Measurements from ENCODE around the gene USP14.

Gene USP14

GRCh38 chr18:227374-227773 is 69.0 kb downstream of the USP14 start:
- no peaks in the 10 kb centered on the region for H3K4me1 ChIP-seq (ENCODE audit: control insufficient read depth, insufficient read depth, low read length)
- no peaks in the 10 kb centered on the region for H3K27me3 ChIP-seq (ENCODE audit: control insufficient read depth, insufficient read depth, low read length)
- H3K4me3 ChIP-seq (ENCODE audit: low read length), result no peak overlapping the region
- no peaks in the 10 kb centered on the region; the same call in 1 of the 2 replicates for H3K36me3 ChIP-seq (ENCODE audit: control insufficient read depth, insufficient read depth, low read length)
- WGBS (ENCODE audit: insufficient coverage, insufficient read length), result no CpG with 5 or more reads among the region's 6 CpGs
- H3K27ac ChIP-seq (ENCODE audit: low read length), result no peak overlapping the region
- no peaks in the 10 kb centered on the region for H3K9me3 ChIP-seq (ENCODE audit: control insufficient read depth, insufficient read depth, low read length)
- no peak for DNase-seq (ENCODE audit: low read depth, low spot score)

GRCh38 chr18:227902-228301 is 69.5 kb downstream of the USP14 start:
- no CpG with 5 or more reads among the region's 4 CpGs for WGBS (ENCODE audit: insufficient coverage, insufficient read length)
- H3K9me3 ChIP-seq (ENCODE audit: control insufficient read depth, insufficient read depth, low read length), result no peaks in the 10 kb centered on the region
- H3K4me3 ChIP-seq (ENCODE audit: low read length), result no peak overlapping the region
- H3K27me3 ChIP-seq (ENCODE audit: control insufficient read depth, insufficient read depth, low read length), result no peaks in the 10 kb centered on the region
- H3K4me1 ChIP-seq (ENCODE audit: control insufficient read depth, insufficient read depth, low read length), result no peaks in the 10 kb centered on the region
- DNase-seq (ENCODE audit: low read depth, low spot score), result no peak
- no peak overlapping the region for H3K27ac ChIP-seq (ENCODE audit: low read length)
- no peaks in the 10 kb centered on the region; the same call in 1 of the 2 replicates for H3K36me3 ChIP-seq (ENCODE audit: control insufficient read depth, insufficient read depth, low read length)

GRCh38 chr18:228586-228985 is 70.2 kb downstream of the USP14 start:
- Histone ChIP-seq H3K9me3 (ENCODE audit: control insufficient read depth, insufficient read depth, low read length) (no peaks in the 10 kb centered on the region), H3K36me3 (ENCODE audit: control insufficient read depth, insufficient read depth, low read length) (no peaks in the 10 kb centered on the region), H3K27ac (ENCODE audit: low read length) (no peak overlapping the region), H3K4me1 (ENCODE audit: control insufficient read depth, insufficient read depth, low read length) (no peaks in the 10 kb centered on the region), H3K4me3 (ENCODE audit: low read length) (no peak overlapping the region), H3K27me3 (ENCODE audit: control insufficient read depth, insufficient read depth, low read length) (no peaks in the 10 kb centered on the region)
- DNase-seq (ENCODE audit: low read depth, low spot score), result no peak
- WGBS (ENCODE audit: insufficient coverage, insufficient read length), result no CpG with 5 or more reads among the region's 1 CpG

- no CpG with 5 or more reads among the region's 1 CpG for WGBS (ENCODE audit: insufficient coverage, insufficient read length)
- no peaks in the 10 kb centered on the region for H3K9me3 ChIP-seq (ENCODE audit: control insufficient read depth, insufficient read depth, low read length)
- no peak for DNase-seq (ENCODE audit: low read depth, low spot score)
- no peaks in the 10 kb centered on the region for H3K36me3 ChIP-seq (ENCODE audit: control insufficient read depth, insufficient read depth, low read length)
- no peak overlapping the region for H3K4me3 ChIP-seq (ENCODE audit: low read length)
- H3K27me3 ChIP-seq (ENCODE audit: control insufficient read depth, insufficient read depth, low read length), result no peaks in the 10 kb centered on the region
- H3K4me1 ChIP-seq (ENCODE audit: control insufficient read depth, insufficient read depth, low read length), result no peaks in the 10 kb centered on the region
- H3K27ac ChIP-seq (ENCODE audit: low read length), result no peak overlapping the region
Measured at GRCh38 chr18:231563-231962, 73.2 kb downstream of the USP14 start.

- H3K27me3 ChIP-seq (ENCODE audit: control insufficient read depth, insufficient read depth, low read length), result no peaks in the 10 kb centered on the region
- no peak overlapping the region for H3K27ac ChIP-seq (ENCODE audit: low read length)
- H3K4me3 ChIP-seq (ENCODE audit: low read length), result no peak overlapping the region
- H3K4me1 ChIP-seq (ENCODE audit: control insufficient read depth, insufficient read depth, low read length), result no peaks in the 10 kb centered on the region
- H3K36me3 ChIP-seq (ENCODE audit: control insufficient read depth, insufficient read depth, low read length), result no peaks in the 10 kb centered on the region; the same call in 1 of the 2 replicates
- H3K9me3 ChIP-seq (ENCODE audit: control insufficient read depth, insufficient read depth, low read length), result no peaks in the 10 kb centered on the region
- DNase-seq (ENCODE audit: low read depth, low spot score), result no peak
- WGBS (ENCODE audit: insufficient coverage, insufficient read length), result no CpG with 5 or more reads among the region's 1 CpG
Measured at GRCh38 chr18:240175-240574, 81.8 kb downstream of the USP14 start.

GRCh38 chr18:245282-245847 is 87.0 kb downstream of the USP14 start:
- no peak for DNase-seq (ENCODE audit: low read depth, low spot score)
- Histone ChIP-seq H3K27ac (ENCODE audit: low read length) (no peak overlapping the region), H3K4me3 (ENCODE audit: low read length) (no peak overlapping the region), H3K9me3 (ENCODE audit: control insufficient read depth, insufficient read depth, low read length) (no peaks in the 10 kb centered on the region), H3K36me3 (ENCODE audit: control insufficient read depth, insufficient read depth, low read length) (no peaks in the 10 kb centered on the region; the same call in 1 of the 2 replicates), H3K27me3 (ENCODE audit: control insufficient read depth, insufficient read depth, low read length) (no peaks in the 10 kb centered on the region), H3K4me1 (ENCODE audit: control insufficient read depth, insufficient read depth, low read length) (no peaks in the 10 kb centered on the region)
- WGBS (ENCODE audit: insufficient coverage, insufficient read length), result no CpG with 5 or more reads among the region's 2 CpGs

GRCh38 chr18:248053-248452 is 89.7 kb downstream of the USP14 start:
- Histone ChIP-seq H3K4me1 (ENCODE audit: control insufficient read depth, insufficient read depth, low read length) (no peaks in the 10 kb centered on the region), H3K27me3 (ENCODE audit: control insufficient read depth, insufficient read depth, low read length) (no peaks in the 10 kb centered on the region), H3K36me3 (ENCODE audit: control insufficient read depth, insufficient read depth, low read length) (peaks cover 6% of the 10 kb centered on the region; the same call in 1 of the 2 replicates), H3K27ac (ENCODE audit: low read length) (no peak overlapping the region), H3K4me3 (ENCODE audit: low read length) (no peak overlapping the region), H3K9me3 (ENCODE audit: control insufficient read depth, insufficient read depth, low read length) (no peaks in the 10 kb centered on the region)
- WGBS (ENCODE audit: insufficient coverage, insufficient read length), result no CpG with 5 or more reads among the region's 4 CpGs
- no peak for DNase-seq (ENCODE audit: low read depth, low spot score)

- no peaks in the 10 kb centered on the region for H3K9me3 ChIP-seq (ENCODE audit: control insufficient read depth, insufficient read depth, low read length)
- no peaks in the 10 kb centered on the region for H3K4me1 ChIP-seq (ENCODE audit: control insufficient read depth, insufficient read depth, low read length)
- no CpG with 5 or more reads among the region's 2 CpGs for WGBS (ENCODE audit: insufficient coverage, insufficient read length)
- no peaks in the 10 kb centered on the region for H3K27me3 ChIP-seq (ENCODE audit: control insufficient read depth, insufficient read depth, low read length)
- H3K36me3 ChIP-seq (ENCODE audit: control insufficient read depth, insufficient read depth, low read length), result peaks cover 12% of the 10 kb centered on the region; the same call in 1 of the 2 replicates
- no peak overlapping the region for H3K4me3 ChIP-seq (ENCODE audit: low read length)
- no peak for DNase-seq (ENCODE audit: low read depth, low spot score)
- no peak overlapping the region for H3K27ac ChIP-seq (ENCODE audit: low read length)
Measured at GRCh38 chr18:250685-251084, 92.3 kb downstream of the USP14 start.

GRCh38 chr18:251572-251971 is 93.2 kb downstream of the USP14 start:
- H3K27me3 ChIP-seq (ENCODE audit: control insufficient read depth, insufficient read depth, low read length), result no peaks in the 10 kb centered on the region
- H3K36me3 ChIP-seq (ENCODE audit: control insufficient read depth, insufficient read depth, low read length), result peaks cover 12% of the 10 kb centered on the region; the same call in 1 of the 2 replicates
- no peak for DNase-seq (ENCODE audit: low read depth, low spot score)
- no peak overlapping the region for H3K27ac ChIP-seq (ENCODE audit: low read length)
- H3K4me3 ChIP-seq (ENCODE audit: low read length), result no peak overlapping the region
- H3K9me3 ChIP-seq (ENCODE audit: control insufficient read depth, insufficient read depth, low read length), result no peaks in the 10 kb centered on the region
- WGBS (ENCODE audit: insufficient coverage, insufficient read length), result no CpG with 5 or more reads among the region's 5 CpGs
- no peaks in the 10 kb centered on the region for H3K4me1 ChIP-seq (ENCODE audit: control insufficient read depth, insufficient read depth, low read length)

- Histone ChIP-seq H3K4me1 (ENCODE audit: control insufficient read depth, insufficient read depth, low read length) (no peaks in the 10 kb centered on the region), H3K27me3 (ENCODE audit: control insufficient read depth, insufficient read depth, low read length) (no peaks in the 10 kb centered on the region), H3K36me3 (ENCODE audit: control insufficient read depth, insufficient read depth, low read length) (peaks cover 12% of the 10 kb centered on the region; the same call in 1 of the 2 replicates), H3K4me3 (ENCODE audit: low read length) (no peak overlapping the region), H3K27ac (ENCODE audit: low read length) (no peak overlapping the region), H3K9me3 (ENCODE audit: control insufficient read depth, insufficient read depth, low read length) (no peaks in the 10 kb centered on the region)
- no CpG with 5 or more reads among the region's 1 CpG for WGBS (ENCODE audit: insufficient coverage, insufficient read length)
- no peak for DNase-seq (ENCODE audit: low read depth, low spot score)
Measured at GRCh38 chr18:253121-253520, 94.8 kb downstream of the USP14 start.

GRCh38 chr18:255171-255570 is 96.8 kb downstream of the USP14 start:
- no CpG with 5 or more reads among the region's 4 CpGs for WGBS (ENCODE audit: insufficient coverage, insufficient read length)
- H3K4me1 ChIP-seq (ENCODE audit: control insufficient read depth, insufficient read depth, low read length), result no peaks in the 10 kb centered on the region

More at GRCh38 chr18:255171-255570, 96.8 kb downstream of the USP14 start:
- no peaks in the 10 kb centered on the region for H3K9me3 ChIP-seq (ENCODE audit: control insufficient read depth, insufficient read depth, low read length)
- no peak for DNase-seq (ENCODE audit: low read depth, low spot score)
- no peaks in the 10 kb centered on the region for H3K27me3 ChIP-seq (ENCODE audit: control insufficient read depth, insufficient read depth, low read length)
- no peak overlapping the region for H3K27ac ChIP-seq (ENCODE audit: low read length)
- H3K4me3 ChIP-seq (ENCODE audit: low read length), result no peak overlapping the region
- peaks cover 12% of the 10 kb centered on the region; the same call in 1 of the 2 replicates for H3K36me3 ChIP-seq (ENCODE audit: control insufficient read depth, insufficient read depth, low read length)
